Stimulated activated CD4-positive, alpha-beta T cell treated with anti-CD3 and anti-CD28 coated beads, Interleukin-2, amount 100 ng/mL, for 24 hours (primary cell): ENCODE data around the gene CNTNAP2.
"Not testable (repeated sequence)": the region's sequence is repeated elsewhere in the genome, so short reads cannot be mapped to it uniquely, and the experiment has no call there.

Experiments used
- DNase-seq, 2 donors: peaks; one replicate each; pipeline ENCODE4 v3.0.0-alpha.2; 2020

The CNTNAP2 gene

GRCh38 chr7:148437043-148437442 is 2320.4 kb downstream of the CNTNAP2 start:
- no peak for DNase-seq

GRCh38 chr7:148442141-148442655 is 2325.6 kb downstream of the CNTNAP2 start:
- DNase-seq = no peak

GRCh38 chr7:148442933-148443332 is 2326.3 kb downstream of the CNTNAP2 start:
- no peak for DNase-seq

- DNase-seq = no peak
Observed at GRCh38 chr7:148445260-148446044, 2328.9 kb downstream of the CNTNAP2 start.

GRCh38 chr7:148447221-148447849 is 2330.7 kb downstream of the CNTNAP2 start:
- DNase-seq = no peak

GRCh38 chr7:148451526-148451925 is 2334.9 kb downstream of the CNTNAP2 start:
- not testable (repeated sequence) for DNase-seq

GRCh38 chr7:148456351-148456750 is 2339.8 kb downstream of the CNTNAP2 start:
- DNase-seq = no peak

- no peak for DNase-seq
Observed at GRCh38 chr7:148457310-148457921, 2340.8 kb downstream of the CNTNAP2 start.

- no peak for DNase-seq
Observed at GRCh38 chr7:148458263-148458662, 2341.7 kb downstream of the CNTNAP2 start.

GRCh38 chr7:148461392-148462179 is 2345.0 kb downstream of the CNTNAP2 start:
- no peak for DNase-seq

GRCh38 chr7:148462774-148463173 is 2346.2 kb downstream of the CNTNAP2 start:
- DNase-seq = not testable (repeated sequence)

- no peak for DNase-seq
Observed at GRCh38 chr7:148463210-148463609, 2346.6 kb downstream of the CNTNAP2 start.

- no peak for DNase-seq
Observed at GRCh38 chr7:148464947-148465346, 2348.3 kb downstream of the CNTNAP2 start.

- DNase-seq = not testable (repeated sequence)
Observed at GRCh38 chr7:148465441-148465840, 2348.8 kb downstream of the CNTNAP2 start.

GRCh38 chr7:148466120-148466519 is 2349.5 kb downstream of the CNTNAP2 start:
- no peak for DNase-seq

GRCh38 chr7:148468700-148469098 is 2352.1 kb downstream of the CNTNAP2 start:
- no peak for DNase-seq
